IPS DF 19.7 (cell line): ENCODE measurements around the gene ATP2B1.

ENCODE experiments used
- DNase-seq: peaks from one replicate; pipeline ENCODE4 v3.0.0-alpha.2; 2013; ENCODE audit warnings: low read depth, low spot score

Gene ATP2B1

DNA sequence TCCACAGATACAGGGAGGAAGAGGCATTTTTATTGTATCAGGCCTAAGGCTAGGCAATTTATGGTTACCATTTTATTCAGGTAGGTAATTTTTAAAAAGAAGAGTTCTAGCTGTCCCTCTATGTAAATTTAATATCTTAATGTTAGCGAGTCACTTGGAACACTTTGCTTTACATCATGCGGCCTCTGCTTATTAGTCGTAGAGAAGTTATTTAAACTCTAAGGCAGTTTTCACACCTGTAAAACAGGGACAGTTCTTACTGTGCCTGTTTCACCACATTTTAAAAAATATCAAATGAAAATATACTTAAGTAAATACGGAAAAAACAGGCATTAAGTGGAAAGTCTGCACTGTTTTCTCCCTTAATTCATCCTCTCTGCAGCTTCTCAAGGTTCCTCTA lies 111.4 kb downstream of the ATP2B1 start:
- no peak for DNase-seq

DNA sequence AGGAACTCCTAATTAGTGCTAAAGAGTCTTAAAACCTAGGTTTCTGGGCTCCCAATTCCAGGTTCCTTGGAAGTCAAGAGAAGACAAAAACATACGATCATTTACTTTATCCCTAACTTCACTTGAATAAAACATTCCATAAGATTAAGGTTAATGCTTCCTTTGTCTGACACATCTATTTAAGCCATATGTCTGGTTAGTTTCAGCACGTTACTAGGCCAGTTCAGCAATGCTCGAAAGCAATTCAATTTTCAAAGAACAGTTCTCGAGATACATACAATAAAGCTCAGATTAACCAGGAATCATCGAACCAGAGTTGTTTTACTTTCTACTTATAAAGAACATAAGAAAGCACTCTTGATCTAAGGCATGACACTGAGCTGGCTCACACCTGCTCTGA lies 114.8 kb downstream of the ATP2B1 start:
- DNase-seq: no peak

DNA sequence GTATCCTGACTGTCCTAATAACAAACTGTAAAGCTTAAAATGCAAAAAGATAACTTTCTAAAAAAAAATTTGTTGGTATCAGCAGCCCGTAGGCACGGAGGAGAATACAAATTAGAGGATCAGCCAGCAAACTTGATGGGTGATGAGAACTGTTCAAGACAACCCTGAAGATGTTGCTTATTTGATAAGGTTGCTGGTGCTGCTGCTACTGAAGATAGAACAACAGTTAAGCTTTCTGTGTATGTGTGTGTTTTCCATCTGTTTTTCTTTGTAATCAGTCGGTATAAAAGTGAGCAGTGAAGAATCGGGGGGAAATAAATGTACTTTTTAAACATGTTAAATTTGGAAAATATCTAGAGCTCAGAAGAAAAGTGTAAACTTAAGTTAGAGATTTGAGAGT lies 115.4 kb downstream of the ATP2B1 start:
- DNase-seq: no peak

DNA sequence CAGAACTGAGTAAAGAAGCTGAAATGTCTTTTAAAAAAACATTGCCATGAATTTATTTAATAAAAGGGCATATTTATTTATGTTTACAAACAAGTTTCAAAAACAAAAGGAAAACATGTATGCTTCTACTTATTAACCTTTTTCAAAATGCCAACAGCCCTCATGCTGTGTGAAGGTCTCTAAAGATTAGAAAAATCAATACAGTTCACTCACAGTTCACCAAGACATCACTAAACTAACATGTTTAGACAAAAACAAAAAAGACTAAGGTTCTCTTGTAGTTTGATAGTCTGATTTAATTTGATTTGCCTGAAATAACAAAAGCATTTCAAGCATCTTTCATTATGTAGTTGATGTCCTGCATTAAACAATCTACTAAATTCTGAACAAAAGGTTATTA lies 118.9 kb downstream of the ATP2B1 start:
- DNase-seq: no peak

DNA sequence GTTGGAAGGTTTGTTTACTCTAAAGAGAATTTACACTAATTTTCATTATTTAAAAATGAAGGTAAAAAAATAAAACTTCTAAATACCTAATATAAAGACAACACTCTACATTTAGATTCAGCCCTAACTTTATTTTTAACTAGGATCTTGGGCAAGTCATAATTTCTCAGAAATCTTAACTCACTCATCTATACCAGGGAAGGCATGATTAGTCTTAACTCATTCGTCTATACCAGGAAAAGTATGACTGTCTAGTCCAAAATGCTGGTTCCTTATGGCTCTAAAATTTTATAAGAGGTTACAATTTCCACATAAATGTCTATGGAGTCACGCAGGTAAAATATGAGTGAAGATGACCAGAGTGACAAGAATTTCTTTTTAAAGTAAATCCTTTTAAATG lies 130.1 kb downstream of the ATP2B1 start:
- no peak for DNase-seq

GRCh38 chr12:89576572-89577220 lies 131.9 kb downstream of the ATP2B1 start:
- no peak for DNase-seq

DNA sequence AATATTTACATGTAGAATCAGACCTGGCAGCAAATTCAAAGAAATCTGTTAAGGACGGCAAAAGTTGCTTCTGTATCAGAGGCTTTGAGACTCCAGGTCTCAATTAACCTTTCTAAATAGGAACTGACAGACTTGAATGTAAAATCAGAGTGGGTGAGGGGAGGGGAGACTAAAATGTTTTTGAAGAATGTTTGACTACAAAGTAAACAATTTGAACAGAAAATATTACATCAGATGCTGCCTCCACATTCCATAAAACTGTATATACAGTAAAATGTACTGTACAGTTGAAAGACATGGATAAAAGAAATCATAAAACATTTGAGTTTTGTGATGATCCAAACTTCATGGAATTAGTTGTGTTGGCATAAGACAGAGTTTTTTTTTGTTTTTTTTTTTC lies 133.3 kb downstream of the ATP2B1 start:
- no peak for DNase-seq

- no peak for DNase-seq
Measured at GRCh38 chr12:89574736-89575208, 133.9 kb downstream of the ATP2B1 start.

- no peak for DNase-seq
Measured at GRCh38 chr12:89573051-89573810, 135.4 kb downstream of the ATP2B1 start.

- no peak for DNase-seq
Measured at GRCh38 chr12:89571491-89572195, 137.0 kb downstream of the ATP2B1 start.

DNA sequence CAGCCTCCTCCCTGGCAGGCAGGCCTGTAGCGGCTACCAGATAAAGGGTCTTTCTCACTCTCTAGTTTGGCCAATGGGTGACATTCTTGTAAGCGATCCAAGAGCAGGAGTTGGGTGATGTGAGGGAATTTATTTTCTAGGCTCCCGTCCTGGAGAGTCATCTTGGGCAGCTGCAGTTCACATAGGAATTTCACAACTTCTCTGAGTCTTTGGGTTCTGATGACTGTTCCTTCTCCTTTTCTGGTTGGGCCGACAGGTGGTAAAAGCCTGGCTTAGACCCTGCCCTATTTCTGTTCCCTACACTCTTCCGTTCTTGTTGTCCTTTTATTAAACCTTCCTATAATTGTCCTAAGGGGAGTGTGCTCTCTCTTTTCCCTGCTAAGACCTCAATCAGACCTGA lies 140.2 kb downstream of the ATP2B1 start:
- DNase-seq: no peak

- DNase-seq: no peak
Measured at GRCh38 chr12:89567691-89568239, 140.9 kb downstream of the ATP2B1 start.

GRCh38 chr12:89566615-89567014 lies 142.0 kb downstream of the ATP2B1 start:
- no peak for DNase-seq

GRCh38 chr12:89565002-89565401 lies 143.6 kb downstream of the ATP2B1 start:
- no peak for DNase-seq

DNA sequence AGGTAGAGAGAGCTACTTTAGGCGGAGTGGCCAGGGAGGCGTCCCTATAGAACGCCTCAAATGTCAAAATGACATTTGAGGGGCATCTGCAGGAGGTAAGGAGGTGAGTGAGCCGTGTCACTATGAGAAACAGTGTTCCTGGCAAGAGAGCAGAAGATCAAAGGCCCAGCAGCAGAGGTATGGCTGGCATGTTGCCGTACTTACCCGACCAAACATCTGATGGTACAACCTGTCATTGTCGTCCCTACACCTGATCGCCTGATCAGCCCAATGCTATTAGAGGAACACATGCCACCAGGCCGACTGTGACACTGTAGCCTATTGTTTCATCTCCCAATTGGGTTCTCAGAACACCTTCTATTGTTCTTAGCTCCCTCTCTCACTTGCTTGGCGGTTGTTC lies 148.9 kb downstream of the ATP2B1 start:
- DNase-seq: no peak

GRCh38 chr12:89556976-89557375 lies 151.7 kb downstream of the ATP2B1 start:
- no peak for DNase-seq

GRCh38 chr12:89552376-89552775 lies 156.3 kb downstream of the ATP2B1 start:
- no peak for DNase-seq

GRCh38 chr12:89551747-89552146 lies 156.9 kb downstream of the ATP2B1 start:
- DNase-seq: no peak

DNA sequence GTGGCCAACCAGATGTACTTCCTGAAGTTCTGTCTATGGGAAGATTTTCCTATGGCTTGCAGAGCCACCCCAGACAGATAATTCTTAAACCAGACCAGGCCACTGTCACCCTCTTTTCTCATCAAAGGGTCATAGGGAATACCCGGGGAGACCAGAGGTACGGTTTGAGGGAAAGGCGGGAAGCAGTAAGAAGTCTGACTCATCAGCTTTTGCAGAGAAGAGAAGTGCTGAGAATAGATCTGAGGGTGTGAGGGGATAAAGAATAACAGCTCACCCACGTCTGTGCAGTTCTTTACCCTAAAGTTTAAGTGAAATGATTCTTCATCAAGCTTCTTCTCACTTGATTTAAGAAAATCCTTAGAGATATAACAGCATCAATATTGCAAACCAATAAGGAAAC lies 161.5 kb downstream of the ATP2B1 start:
- DNase-seq: no peak

GRCh38 chr12:89546151-89546550 lies 162.5 kb downstream of the ATP2B1 start:
- no peak for DNase-seq

- no peak for DNase-seq
Measured at GRCh38 chr12:89544681-89545184, 163.9 kb downstream of the ATP2B1 start.

GRCh38 chr12:89544022-89544421 lies 164.6 kb downstream of the ATP2B1 start:
- no peak for DNase-seq
